Neural cell (in vitro differentiated cells): ENCODE results near the gene TPRG1. TPM values are rescaled to one million over a fixed set of nuclear protein-coding genes. Genes with fewer than 3 reads are reported as not detected.

Experiments used
- H2AFZ ChIP-seq: fragments of 200-600, 300-800 bp; sonication (generic), shearing (Covaris generic); 2 replicates; pipeline ENCODE4 v1.6.0; 2014; ENCODE audit warnings: low read depth, mild to moderate bottlenecking, antibody characterized with exemption, low read length, moderate library complexity
- H3F3A ChIP-seq: fragments of 200-600 bp; shearing (Covaris generic); 2 replicates; pipeline ENCODE4 v1.6.1; 2016; ENCODE audit warnings: mild to moderate bottlenecking, moderate library complexity, mixed read lengths, antibody characterized with exemption, low read length; ENCODE audit not compliant: insufficient read depth, poor library complexity, severe bottlenecking
- H3K27ac ChIP-seq: fragments of 200-600, 300-800 bp; sonication (generic), shearing (Covaris generic); 2 replicates; pipeline ENCODE4 v1.5.1; 2014; ENCODE audit warnings: mild to moderate bottlenecking, low read length, moderate library complexity
- H3K27me3 ChIP-seq: fragments of 300-800, 200-600 bp; sonication (generic), shearing (Covaris generic); 2 replicates; pipeline ENCODE4 v1.6.0; 2014; ENCODE audit warnings: mild to moderate bottlenecking, low read depth, low read length, moderate library complexity; ENCODE audit not compliant: insufficient read depth
- H3K36me3 ChIP-seq: fragments of 300-800, 200-600 bp; sonication (generic), shearing (Covaris generic); 2 replicates; pipeline ENCODE4 v1.5.1; 2014; ENCODE audit warnings: mild to moderate bottlenecking, antibody characterized with exemption, low read length, moderate library complexity; ENCODE audit not compliant: insufficient read depth
- H3K4me2 ChIP-seq: fragments of 300-800, 200-600 bp; sonication (generic), shearing (Covaris generic); 2 replicates; pipeline ENCODE4 v1.6.0; 2014; ENCODE audit warnings: mild to moderate bottlenecking, low read length
- H3K4me3 ChIP-seq: fragments of 300-800, 200-600 bp; sonication (generic), shearing (Covaris generic); 2 replicates; pipeline ENCODE4 v1.5.1; 2014; ENCODE audit warnings: mild to moderate bottlenecking, low read length, moderate library complexity
- H3K79me2 ChIP-seq: fragments of 200-600 bp; shearing (Covaris generic); replicated peaks from 2 replicates; pipeline ENCODE4 v1.6.0; 2014; ENCODE audit warnings: mild to moderate bottlenecking, low read length, moderate library complexity; ENCODE audit not compliant: insufficient read depth
- H3K9ac ChIP-seq: fragments of 300-800, 200-600 bp; sonication (generic), shearing (Covaris generic); 2 replicates; pipeline ENCODE4 v1.6.1; 2016; ENCODE audit warnings: mild to moderate bottlenecking, low read length, mixed read lengths
- H3K9me2 ChIP-seq: fragments of 200-600 bp; shearing (Covaris generic); 2 replicates; pipeline ENCODE4 v1.6.1; 2016; ENCODE audit warnings: mild to moderate bottlenecking, low read length, mixed read lengths; ENCODE audit not compliant: insufficient read depth
- H3K9me3 ChIP-seq: fragments of 200-600, 300-800 bp; sonication (generic), shearing (Covaris generic); 2 replicates; pipeline ENCODE4 v1.6.1; 2016; ENCODE audit warnings: mild to moderate bottlenecking, mixed run types, low read length, moderate library complexity, mixed read lengths
- H4K20me1 ChIP-seq: fragments of 200-600 bp; shearing (Covaris generic); 2 replicates; pipeline ENCODE4 v1.6.1; 2016; ENCODE audit warnings: mild to moderate bottlenecking, mixed run types; ENCODE audit not compliant: insufficient read depth
- EP300 ChIP-seq: fragments of 450-650 bp; conservative IDR thresholded peaks from 2 replicates; pipeline ENCODE4 v1.6.1; 2014; ENCODE audit warnings: antibody characterized with exemption, mild to moderate bottlenecking, moderate library complexity; ENCODE audit not compliant: poor library complexity, severe bottlenecking
- EZH2 ChIP-seq: fragments of 200-600, 300-800 bp; shearing (Covaris generic), sonication (generic); IDR thresholded peaks from 2 replicates; pipeline ENCODE4 v1.6.1; 2014; ENCODE audit warnings: antibody characterized with exemption, low read length, borderline replicate concordance, mild to moderate bottlenecking; ENCODE audit not compliant: insufficient read depth, poor library complexity, severe bottlenecking
- MXI1 ChIP-seq: fragments of 450-650 bp; conservative IDR thresholded peaks from 2 replicates; pipeline ENCODE4 v1.6.1; 2014; ENCODE audit warnings: antibody characterized with exemption, mild to moderate bottlenecking; ENCODE audit not compliant: poor library complexity, severe bottlenecking
- POLR2AphosphoS5 ChIP-seq: IDR thresholded peaks from 2 replicates; pipeline ENCODE4 v1.6.1; 2012
- SMC3 ChIP-seq: fragments of 450-650 bp; conservative IDR thresholded peaks from 2 replicates; pipeline ENCODE4 v1.6.1; 2014; ENCODE audit warnings: antibody characterized with exemption, mild to moderate bottlenecking, moderate library complexity; ENCODE audit not compliant: poor library complexity
- TAF1 ChIP-seq: IDR thresholded peaks from 2 replicates; pipeline ENCODE4 v1.6.1; 2012; ENCODE audit warnings: low read depth
- polyA plus RNA-seq: library from polyadenylated mRNA; depleted of rRNA; stranded (reverse); fragments of >200 nt; gene quantifications from 2 replicates; pipeline ENCODE4 v1.2.3, GENCODE V29; 2014
- TF ChIP-seq, protein P1 (sequence below): fragments of 450-650 bp; IDR thresholded peaks from 2 replicates; pipeline ENCODE4 v1.5.1; 2014; ENCODE audit warnings: antibody characterized with exemption, mild to moderate bottlenecking, moderate library complexity; ENCODE audit not compliant: poor library complexity, severe bottlenecking
- TF ChIP-seq, protein P2 (sequence below): IDR thresholded peaks from 2 replicates; pipeline ENCODE4 v1.6.1; 2012; ENCODE audit warnings: borderline replicate concordance

Gene TPRG1
- polyA plus RNA-seq, 1 donor from 2014 or later, result 0.17 TPM

DNA sequence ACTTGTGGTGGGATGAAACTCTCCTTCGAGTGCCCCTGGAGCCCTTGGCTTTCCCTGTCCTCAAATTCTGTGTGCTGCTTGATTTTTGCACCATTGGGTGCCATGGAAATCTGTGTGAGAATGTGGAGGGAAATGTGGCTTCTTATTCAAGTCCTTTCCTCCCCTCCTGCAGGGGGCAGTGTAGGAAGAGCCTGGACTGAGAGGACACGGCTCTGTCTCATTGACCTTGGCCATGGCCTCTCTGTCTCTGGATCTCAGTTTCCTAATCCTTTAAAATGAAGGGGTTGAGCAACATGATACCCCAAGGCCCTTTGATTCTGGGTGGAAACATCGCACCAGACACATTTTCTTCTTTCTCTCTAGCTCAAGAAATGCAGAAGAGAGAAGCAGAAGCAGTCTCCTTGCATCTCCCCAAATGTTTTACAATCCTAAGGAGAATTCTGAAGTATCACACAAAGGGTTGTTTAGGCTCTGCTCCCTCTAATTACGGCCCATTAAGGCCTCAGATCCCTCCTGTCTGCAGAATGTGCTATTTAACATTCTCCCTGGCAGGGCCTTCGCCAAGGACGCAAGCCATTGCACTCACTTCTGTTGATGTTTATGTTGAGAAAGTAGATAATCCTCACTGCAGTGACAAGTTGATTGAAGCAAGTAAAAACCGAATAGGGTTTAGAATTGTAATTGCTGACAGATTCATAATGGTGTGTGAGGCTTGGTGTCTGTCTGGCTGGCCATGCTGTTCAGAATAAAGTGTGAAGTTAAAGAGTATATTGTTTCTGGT is 169.1 kb downstream of the TPRG1 start:
- no peaks in the 10 kb centered on the region for H3K27me3 ChIP-seq
- H4K20me1 ChIP-seq, result no peaks in the 10 kb centered on the region
- peak overlapping the region; percentile 29 for H3K27ac ChIP-seq
- no peaks in the 10 kb centered on the region for H3K9me2 ChIP-seq
- no peaks in the 10 kb centered on the region for H3K36me3 ChIP-seq
- TF ChIP-seq MXI1 (no peak), SMC3 (no peak), TAF1 (no peak), EZH2 (no peak), EP300 (peak; percentile 92), POLR2AphosphoS5 (peak; percentile 89)
- TF ChIP-seq, protein P1, sequence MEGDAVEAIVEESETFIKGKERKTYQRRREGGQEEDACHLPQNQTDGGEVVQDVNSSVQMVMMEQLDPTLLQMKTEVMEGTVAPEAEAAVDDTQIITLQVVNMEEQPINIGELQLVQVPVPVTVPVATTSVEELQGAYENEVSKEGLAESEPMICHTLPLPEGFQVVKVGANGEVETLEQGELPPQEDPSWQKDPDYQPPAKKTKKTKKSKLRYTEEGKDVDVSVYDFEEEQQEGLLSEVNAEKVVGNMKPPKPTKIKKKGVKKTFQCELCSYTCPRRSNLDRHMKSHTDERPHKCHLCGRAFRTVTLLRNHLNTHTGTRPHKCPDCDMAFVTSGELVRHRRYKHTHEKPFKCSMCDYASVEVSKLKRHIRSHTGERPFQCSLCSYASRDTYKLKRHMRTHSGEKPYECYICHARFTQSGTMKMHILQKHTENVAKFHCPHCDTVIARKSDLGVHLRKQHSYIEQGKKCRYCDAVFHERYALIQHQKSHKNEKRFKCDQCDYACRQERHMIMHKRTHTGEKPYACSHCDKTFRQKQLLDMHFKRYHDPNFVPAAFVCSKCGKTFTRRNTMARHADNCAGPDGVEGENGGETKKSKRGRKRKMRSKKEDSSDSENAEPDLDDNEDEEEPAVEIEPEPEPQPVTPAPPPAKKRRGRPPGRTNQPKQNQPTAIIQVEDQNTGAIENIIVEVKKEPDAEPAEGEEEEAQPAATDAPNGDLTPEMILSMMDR, result peak; percentile 51
- TF ChIP-seq, protein P2, sequence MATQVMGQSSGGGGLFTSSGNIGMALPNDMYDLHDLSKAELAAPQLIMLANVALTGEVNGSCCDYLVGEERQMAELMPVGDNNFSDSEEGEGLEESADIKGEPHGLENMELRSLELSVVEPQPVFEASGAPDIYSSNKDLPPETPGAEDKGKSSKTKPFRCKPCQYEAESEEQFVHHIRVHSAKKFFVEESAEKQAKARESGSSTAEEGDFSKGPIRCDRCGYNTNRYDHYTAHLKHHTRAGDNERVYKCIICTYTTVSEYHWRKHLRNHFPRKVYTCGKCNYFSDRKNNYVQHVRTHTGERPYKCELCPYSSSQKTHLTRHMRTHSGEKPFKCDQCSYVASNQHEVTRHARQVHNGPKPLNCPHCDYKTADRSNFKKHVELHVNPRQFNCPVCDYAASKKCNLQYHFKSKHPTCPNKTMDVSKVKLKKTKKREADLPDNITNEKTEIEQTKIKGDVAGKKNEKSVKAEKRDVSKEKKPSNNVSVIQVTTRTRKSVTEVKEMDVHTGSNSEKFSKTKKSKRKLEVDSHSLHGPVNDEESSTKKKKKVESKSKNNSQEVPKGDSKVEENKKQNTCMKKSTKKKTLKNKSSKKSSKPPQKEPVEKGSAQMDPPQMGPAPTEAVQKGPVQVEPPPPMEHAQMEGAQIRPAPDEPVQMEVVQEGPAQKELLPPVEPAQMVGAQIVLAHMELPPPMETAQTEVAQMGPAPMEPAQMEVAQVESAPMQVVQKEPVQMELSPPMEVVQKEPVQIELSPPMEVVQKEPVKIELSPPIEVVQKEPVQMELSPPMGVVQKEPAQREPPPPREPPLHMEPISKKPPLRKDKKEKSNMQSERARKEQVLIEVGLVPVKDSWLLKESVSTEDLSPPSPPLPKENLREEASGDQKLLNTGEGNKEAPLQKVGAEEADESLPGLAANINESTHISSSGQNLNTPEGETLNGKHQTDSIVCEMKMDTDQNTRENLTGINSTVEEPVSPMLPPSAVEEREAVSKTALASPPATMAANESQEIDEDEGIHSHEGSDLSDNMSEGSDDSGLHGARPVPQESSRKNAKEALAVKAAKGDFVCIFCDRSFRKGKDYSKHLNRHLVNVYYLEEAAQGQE, result peak; percentile 62
- H3K4me3 ChIP-seq, result peak overlapping the region; percentile 24
- peaks cover 3% of the 10 kb centered on the region for H3F3A ChIP-seq
- no peak overlapping the region for H2AFZ ChIP-seq
- no peaks in the 10 kb centered on the region for H3K79me2 ChIP-seq
- H3K9me3 ChIP-seq, result no peaks in the 10 kb centered on the region
- no peak overlapping the region for H3K4me2 ChIP-seq
- H3K9ac ChIP-seq, result no peak overlapping the region

DNA sequence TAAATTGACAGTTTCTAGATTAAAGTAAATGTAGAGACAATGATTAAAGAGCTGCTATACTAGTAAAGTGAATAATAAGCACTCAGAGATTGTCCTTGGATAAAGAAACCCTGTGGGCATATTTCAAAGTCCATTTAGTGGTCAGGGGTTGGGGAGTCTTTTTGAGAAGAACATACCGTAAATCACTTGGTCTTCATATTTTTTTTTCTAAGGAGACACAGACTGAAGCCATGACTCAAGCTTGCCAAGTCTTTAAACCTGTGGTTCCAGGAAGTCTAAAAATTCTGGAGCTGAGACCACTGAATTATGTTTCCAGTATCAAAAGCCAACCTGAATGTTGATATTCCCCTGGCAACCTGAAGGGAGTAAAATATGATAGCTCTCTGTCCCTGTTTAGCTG is 171.0 kb downstream of the TPRG1 start:
- Histone ChIP-seq H3K79me2 (no peaks in the 10 kb centered on the region), H3K4me3 (no peak overlapping the region)

More for the DNA sequence above, 171.0 kb downstream of the TPRG1 start:
- no peak for TF ChIP-seq POLR2AphosphoS5
- no peaks in the 10 kb centered on the region for H4K20me1 ChIP-seq
- H3K9ac ChIP-seq, result no peak overlapping the region
- H3K27me3 ChIP-seq, result no peaks in the 10 kb centered on the region
- H2AFZ ChIP-seq, result no peak overlapping the region
- H3K9me2 ChIP-seq, result no peaks in the 10 kb centered on the region
- H3K4me2 ChIP-seq, result no peak overlapping the region
- no peak overlapping the region for H3K27ac ChIP-seq
- H3F3A ChIP-seq, result peaks cover 3% of the 10 kb centered on the region
- no peaks in the 10 kb centered on the region for H3K36me3 ChIP-seq
- H3K9me3 ChIP-seq, result no peaks in the 10 kb centered on the region
